Middle frontal gyrus (tissue), 1 donor: Measurements from ENCODE around the gene ASTN2.

Experiments
- DNase-seq: peaks from one replicate; pipeline ENCODE4 v3.0.0-alpha.2; 2015; ENCODE audit warnings: low spot score; ENCODE audit errors: extremely low spot score

The ASTN2 gene

DNA sequence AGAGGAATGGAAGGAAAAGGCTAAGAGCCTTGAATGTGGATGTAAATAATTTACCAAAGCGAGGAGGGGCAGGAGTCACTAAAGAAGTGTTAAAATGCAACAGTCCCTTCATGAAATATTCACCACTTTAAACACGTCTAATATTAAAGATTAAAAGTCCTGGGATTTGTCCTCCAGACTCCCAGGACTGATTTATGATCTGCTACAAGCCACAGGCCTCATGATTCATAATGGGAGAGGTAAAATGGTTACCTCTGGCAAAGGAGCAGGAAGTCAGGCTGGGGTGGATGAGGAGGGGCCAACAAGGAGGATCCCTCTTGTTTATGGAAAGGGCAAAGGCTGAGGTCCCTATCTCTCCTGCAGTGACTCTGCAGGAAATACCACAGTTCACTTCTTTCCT lies 435.4 kb downstream of the ASTN2 start:
- no peak for DNase-seq

DNA sequence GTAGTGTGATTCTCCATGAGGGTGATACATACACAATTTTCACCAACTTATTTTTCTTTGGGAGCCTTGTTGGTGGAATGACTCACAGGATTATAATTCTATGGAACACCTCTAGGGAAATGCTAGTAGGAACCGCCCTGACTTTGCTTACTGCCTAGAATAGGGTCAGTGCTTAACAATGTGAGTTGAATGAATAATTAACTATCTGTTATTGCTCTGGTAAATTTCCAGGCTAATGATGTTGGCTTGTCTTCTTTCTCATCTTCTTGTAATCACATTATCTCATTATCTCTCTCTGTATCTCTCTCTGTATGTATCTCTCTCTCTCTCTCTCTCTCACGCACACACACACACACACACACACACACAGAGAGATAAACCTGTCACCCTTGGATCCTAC lies 436.7 kb downstream of the ASTN2 start:
- no peak for DNase-seq

DNA sequence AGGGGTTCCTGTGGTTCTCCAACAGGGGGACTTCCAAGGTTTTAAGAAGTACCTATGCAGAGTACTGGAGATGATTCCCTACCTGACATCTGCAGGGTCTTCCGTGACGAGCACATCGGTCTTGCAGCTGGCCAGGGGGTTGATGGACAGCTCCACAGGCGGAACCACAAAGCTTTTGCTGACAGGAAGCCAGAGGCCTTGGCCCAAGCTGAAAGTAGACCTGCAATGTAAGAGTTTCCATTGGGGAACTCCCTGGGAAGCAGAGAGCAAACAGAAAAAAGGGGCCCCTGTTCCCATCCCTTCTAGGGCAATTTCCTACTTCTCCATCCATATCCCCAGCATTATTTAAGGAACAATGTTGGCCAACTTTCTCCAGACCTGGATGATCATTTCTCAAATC lies 439.7 kb downstream of the ASTN2 start:
- no peak for DNase-seq

DNA sequence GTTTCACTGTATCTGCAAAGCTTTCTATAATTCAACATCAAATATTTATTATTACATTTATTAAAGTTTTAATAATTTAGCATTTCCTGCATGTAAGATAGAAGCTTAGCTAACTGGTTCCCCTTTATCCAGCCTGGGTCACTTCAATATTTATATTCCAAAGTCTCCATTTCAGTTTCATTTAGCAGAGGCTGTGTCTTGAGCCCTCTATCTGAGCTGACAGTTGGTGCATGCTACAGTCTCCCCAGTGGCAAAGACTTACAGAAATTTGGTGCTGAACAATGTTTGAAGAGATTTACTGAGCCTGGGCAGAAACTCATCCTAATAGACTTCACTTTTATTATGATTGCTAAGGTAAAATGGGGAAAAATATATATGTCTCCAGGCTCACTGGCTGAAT lies 448.7 kb downstream of the ASTN2 start:
- DNase-seq = no peak

DNA sequence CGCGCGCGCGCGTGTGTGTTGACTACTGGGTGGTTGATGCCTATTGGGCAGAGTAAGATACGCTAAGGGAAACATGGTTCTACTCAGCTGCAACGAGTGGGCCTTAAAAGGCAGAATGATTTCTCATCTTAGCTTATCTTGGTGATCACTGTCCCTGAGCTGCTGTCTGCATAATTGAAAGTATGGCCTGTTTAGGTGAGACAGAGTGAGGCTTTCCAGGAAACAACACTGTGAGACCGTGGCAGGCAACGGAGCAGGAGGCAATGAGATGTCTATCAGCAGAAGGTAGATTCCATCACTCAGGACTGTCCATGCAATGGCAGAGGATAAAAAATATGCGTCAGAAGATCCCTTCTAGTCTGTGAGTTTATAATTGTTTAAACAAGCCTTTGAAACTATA lies 450.6 kb downstream of the ASTN2 start:
- no peak for DNase-seq

DNA sequence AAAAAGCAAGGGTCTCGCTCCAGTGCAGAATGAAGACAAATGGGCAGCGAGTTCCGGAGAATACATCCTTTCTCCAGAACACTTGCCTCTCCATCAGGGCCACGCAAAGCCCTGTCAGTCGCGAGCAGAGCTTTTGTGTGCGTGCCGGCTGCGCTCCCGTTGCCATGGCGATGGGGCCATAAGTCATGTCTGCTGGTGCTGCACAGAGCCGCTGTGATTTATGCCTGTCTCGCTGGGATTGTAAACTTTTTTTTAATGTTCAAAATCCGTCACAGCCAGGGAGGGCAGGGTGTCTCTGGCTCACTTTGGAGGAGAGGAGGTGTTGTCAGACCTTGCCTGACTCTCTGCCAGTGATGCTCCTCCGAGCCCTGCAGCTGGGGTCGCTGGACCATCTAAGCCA lies 455.0 kb downstream of the ASTN2 start:
- no peak for DNase-seq

DNA sequence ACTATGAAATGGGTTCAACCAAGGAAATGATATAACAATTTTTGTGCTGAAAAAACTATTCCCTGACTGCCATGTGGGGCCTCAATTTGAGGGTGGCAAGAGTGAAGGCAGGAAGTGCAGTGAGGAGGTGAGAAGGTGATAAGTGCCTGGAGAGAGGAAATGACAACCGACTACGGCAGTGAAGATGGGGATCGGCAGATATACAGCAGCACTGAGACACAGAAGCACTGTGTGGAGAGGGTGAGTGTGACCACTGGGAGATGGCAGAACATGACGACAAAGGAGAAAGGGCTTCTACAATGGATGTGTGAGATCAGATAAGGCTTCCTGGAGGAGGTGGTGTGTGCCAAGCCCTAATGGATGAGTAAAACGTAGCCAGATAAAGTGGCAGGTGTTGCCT lies 456.0 kb downstream of the ASTN2 start:
- no peak for DNase-seq

DNA sequence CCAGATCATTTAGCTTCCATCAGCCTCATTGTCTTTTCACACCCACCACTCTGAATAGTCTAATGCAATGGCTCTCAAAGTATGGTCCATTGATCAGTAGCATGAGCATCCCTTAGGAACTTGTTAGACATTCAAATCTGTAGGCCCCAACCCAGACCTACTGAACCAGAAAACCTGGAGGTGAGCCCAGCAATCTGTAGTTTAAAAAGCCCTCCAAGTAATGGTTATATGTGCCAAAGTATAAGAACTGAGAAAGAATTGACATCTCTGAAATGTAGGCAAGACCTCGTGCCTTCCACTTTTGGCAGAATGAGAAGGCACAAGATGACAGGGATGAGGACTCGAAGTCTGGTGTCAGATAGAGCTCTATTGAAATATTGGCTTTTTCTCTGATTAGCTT lies 460.1 kb downstream of the ASTN2 start:
- DNase-seq = no peak

DNA sequence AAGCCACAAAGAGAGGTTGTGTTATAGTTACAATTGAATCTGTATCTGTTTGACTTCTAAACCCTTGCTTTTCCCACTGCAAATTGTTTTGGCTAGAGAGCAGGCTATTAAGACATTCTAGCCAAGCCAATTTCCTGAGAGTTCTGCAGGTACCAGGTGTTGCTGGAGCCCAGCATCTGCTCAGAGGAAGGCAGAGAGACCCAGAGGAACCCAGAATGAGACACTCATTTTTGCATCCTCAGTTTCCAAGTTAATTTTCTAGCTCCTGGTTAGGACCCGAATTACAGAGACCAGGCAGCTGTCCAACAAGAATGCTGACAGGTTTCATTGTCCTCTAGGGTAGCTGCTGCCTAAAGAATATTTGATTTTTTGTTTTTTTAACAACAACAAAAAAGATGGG lies 461.6 kb downstream of the ASTN2 start:
- no peak for DNase-seq

DNA sequence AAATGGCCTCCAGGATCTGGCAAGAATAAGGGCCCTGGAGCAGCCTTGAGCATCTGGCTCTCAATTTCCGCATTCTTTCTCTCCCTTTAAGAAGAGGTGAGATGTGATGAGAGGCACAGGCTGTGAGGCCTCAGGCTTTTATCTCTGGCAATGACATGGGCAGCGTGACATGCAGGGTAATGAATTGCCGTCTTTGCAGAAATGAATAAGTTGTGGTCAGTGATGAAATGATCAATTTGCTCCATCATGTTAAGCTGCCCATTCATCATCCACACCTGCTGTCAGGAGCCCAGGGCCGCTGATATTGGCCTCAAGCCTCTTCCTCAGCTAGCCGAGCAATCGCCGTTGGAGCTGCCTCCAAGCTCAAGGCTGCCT lies 462.4 kb downstream of the ASTN2 start:
- no peak for DNase-seq

DNA sequence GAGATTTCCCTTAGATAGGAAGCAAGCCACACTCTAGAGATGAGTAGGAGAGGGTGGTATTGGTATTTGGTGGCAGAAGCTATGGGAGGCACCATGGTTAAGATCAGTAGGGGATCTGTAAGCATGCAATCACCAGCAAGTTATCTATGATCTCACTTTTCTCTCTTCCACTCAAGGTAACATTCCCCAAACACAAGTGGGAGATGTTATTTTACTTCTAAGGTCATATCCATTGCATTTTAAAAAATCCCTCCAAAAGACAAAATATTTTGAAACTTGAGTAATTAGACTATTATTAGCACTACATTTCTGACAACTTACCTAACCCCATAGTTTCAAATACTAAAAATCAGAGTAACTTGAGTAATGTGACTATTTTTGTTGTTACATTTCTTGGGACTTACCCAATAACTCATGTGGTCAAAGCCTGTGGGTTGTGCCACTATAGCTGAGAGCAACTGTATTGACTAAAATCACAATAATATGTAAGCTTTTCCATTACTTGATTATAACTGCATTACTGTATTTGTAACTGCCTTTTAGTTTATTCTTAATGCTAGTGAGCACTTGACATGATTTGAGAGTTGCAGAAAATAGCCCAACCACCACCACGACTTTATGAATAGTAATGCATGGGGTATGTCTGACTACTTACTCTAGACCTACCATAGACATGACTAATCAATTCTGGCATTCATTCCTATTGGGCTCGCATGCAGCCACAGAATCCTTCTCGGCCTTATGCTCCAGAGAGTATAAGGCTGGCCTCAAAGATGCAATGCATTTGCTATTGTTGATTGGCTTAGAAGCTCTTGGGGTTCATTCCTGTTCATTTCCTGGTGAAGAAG lies 463.0 kb downstream of the ASTN2 start:
- no peak for DNase-seq

DNA sequence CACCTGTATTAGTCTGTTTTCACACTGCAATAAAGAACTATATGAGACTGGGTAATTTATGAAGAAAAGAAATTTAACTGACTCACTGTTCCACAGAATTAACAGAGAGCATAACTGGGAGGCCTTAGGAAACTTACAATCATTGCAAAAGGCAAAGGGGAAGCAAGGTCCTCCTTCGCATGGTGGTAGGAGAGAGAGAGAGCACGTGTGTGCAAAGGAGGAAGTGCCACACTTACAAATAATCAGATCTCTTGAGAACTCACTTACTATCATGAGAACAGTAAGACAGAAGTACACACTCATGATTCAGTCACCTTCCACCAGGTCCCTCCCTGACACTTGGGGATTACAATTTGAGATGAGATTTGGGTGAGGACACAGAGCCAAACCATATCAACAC lies 469.0 kb downstream of the ASTN2 start:
- DNase-seq = no peak

DNA sequence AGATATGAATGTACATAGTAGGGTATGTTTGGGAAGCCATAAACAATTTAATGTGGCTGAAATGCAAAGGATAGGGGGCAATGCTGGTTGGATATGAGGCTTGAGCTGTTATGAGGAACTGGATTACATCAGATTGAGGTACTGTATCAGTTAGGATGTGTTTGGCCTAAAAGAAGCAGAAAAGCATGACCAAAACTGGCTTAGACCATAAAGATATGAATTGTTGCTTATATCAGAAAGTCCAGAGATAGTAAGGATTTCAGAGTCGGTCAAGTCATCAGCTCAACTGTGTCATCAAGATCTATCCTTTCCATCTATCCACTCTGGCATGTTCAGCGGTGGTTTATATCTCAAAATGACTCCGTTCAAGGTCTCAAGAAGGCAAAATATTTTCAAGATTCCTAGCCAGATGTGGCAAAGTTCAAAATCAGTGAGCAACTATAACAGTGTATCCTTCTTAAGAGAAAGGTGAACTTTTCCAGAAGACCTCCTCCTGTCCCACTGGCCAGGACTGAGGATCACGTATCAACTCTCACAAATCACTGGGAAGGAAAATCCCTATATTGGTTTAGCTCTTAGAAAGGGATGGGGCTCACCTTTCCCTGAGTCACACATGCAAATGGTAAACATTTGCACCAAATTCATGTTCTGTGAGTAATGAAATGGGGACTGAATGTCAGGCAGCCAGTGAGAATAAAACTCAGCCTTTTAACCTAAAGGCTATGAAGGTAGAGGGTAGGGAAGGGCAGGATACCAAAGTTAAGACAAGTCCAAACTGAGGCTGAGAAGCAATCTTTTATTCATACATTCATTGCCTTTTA lies 469.9 kb downstream of the ASTN2 start:
- no peak for DNase-seq

DNA sequence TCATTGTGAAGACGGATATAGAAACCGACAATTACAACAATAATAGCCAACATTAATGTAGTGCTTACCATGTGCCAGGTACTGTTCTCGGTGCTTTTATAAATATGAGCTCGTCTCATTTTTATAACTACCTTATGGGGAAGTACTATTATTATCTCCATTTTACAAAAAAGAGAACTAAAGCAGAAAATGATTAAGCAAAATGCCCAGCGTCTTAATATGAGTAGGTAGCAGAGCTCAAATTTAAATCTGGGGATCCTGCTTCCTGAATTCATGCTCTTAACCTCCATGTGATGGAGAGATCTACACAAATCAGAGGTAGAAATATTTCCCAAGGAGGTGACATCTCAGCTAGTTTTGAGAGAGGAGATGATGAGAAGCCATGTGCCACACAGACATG lies 470.9 kb downstream of the ASTN2 start:
- DNase-seq = no peak

DNA sequence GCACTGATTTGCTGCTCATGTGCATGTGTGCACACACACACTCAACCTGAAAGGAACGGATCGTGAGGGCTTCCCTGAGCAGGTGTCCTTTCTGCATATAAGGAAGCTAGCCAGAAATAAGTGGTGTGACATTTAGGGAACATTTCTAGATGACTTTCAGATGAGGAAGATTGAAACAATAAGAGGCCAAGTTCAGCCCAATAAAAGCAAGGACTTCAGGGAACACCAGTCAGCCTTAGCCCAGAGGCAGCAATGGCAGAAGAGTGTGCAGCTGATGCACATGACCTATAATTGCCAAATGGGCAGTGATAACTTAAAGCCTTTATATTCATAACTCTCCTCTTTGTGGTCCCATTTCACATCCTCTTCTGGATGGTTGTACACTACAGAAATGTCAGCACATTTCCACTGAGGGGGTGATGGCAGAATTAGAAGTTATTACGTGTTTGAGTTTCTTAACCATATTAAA lies 472.2 kb downstream of the ASTN2 start:
- no peak for DNase-seq

DNA sequence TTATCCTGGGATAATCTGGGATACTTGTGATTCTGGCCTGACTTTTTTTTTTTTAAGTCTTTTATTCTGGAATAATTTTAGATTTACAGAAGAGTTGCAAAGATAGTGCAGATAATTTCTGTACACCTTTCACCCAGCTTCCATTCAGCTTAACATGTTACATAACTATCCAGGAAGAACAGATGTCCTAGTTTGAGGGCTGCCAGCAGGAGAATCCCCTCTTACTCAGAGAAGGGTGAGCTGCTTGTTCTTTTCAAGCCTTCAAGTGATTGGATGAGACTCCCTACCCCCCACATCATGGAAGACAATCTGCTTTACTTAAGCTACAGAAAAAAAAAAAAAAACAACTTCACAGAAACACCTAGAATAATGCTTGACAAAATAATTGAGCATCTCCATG lies 473.6 kb downstream of the ASTN2 start:
- no peak for DNase-seq

DNA sequence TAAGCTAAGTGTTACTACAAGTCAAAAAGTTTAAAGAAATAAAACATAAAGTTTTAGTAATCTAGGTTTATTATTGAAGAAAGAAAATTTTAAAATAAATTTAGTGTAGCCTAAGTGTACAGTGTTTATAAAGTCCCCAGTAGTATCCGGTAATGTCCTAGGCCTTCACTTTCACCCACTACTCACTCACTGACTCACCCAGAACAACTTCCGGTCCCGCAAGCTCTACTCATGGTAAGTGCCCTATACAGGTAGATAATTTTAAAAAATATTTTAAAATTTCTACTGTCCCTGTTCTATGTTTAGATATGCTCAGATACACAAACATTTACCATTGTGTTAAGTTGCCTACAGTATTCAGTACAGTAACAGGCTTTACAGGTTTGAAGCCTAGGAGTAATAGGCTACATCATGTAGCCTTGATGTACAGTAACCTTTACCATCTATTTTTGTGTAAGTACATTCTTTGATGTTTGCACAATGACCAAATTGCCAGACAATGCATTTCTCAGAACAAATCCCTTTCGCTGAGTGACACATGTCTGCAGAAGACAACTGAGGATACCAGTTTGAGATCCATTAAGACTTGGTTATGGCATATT lies 474.1 kb downstream of the ASTN2 start:
- DNase-seq = no peak

DNA sequence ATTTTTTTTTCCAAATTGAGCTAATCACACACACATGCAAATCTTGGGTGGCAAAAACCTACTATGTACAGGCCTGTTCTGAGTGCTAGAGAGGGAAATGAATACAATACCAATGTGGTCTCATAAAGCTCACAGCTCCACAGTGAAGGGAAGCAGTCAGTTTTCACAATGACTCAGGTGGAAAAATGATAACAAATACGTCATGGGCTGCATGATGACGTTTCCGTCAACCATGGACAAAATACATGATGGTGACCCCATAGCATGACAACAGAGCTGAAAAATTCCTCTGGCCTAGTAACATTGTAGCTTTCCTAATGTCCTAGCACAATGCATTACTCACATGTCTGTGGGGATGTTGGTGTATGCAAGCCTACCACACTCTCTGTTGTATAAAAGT lies 475.2 kb downstream of the ASTN2 start:
- no peak for DNase-seq

DNA sequence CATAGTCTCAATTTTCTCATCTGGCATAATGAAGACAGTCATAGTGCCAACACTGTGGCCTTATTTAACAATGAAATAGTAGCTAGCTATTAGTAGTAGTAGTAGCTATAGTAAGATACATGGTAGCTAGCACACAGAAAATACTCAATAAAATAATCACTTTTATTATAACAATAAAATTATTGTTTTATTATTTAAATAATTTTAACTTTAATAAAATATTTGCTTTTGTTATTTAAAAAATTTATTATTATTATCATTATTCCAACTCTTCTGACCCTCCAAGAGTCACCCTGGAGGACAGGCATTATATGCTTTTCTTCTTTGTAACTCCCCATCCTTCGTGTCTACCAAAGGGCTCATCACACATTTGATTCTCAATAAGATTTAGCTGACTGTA lies 475.7 kb downstream of the ASTN2 start:
- DNase-seq = no peak

DNA sequence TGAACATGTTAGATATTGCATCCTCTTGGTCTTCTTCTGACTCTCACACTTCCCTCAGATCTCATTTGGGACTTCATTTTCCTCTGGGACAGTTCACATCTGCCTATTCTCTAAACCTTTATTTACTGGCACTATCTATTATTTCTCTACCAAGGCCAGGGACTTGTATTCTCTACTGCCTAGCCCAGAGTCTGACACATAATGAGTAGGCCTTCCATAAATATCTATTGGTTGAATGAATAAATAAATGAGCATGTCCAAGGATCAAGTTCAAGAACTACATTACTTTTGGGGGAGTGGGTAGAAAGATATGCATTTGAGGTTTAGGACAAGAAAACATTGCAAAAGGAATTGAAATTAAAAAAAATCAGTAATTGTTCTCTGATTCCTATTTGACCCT lies 477.5 kb downstream of the ASTN2 start:
- DNase-seq = no peak

DNA sequence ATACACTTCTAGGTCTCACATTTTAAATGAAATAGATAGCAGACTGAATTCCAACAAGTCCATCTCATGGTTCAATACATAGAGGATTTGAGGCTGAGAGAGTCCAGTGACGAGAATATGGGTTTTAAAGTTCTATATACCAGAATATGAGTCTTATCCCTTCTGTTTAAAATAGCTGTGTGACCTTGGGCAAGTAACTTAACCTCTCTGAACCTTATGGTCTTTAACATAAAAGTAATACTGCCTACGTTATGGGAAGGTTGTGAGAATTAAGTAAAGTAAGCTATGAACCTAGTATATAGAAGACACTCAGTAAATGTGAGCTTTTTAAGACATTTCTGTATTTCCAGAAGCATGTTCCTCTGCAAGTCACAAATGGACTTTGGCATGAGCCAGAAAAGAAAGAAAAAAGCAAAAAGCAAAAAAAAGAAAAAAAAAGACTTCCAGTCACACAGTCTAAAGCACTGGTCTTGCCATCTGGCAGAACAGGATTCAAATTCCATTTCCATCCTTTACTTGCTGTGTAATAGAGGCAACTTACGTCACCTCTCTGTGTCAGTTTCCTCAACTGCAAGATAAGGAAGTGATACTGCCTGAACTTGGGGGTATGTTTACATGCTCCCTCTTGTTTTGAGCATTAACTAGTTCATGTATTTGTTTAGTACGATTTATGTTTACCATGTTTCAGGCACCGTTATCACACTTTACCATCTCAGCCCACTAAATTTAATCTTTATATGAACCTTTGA lies 479.5 kb downstream of the ASTN2 start:
- no peak for DNase-seq

DNA sequence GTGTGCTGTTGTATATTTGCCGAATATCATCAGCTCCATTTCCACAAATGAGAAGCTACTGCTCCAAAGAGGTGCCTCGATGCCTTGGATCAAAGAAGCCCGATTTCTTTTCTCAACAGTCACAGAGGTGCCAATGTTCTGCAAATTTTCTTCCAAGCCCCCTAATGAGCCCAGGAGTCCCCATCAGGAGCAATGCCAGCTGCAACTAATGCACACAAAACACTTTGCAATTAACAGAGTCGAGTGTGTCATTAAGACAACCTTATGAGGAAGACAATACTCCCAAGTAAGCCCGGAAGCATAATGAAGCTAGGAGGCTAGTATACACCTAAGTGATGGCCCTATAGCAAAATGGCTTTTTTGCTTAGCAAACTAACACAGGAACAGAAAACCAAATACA lies 480.7 kb downstream of the ASTN2 start:
- no peak for DNase-seq
